Measurements from ENCODE around the gene TNFRSF12A.

The TNFRSF12A gene

GRCh38 chr16:2974319-2975056 lies 45.7 kb upstream of the TNFRSF12A start:
- no peak overlapping the region for H3K4me3 ChIP-seq (ENCODE audit: control insufficient read depth, low read depth, low read length)
- TF ChIP-seq CTCF (conservative IDR thresholded peaks at IDR 0.05; ENCODE audit: control insufficient read depth, insufficient read depth, low read depth, low read length): no peak
- DNase-seq (ENCODE audit: low read depth): no peak

GRCh38 chr16:2975161-2975795 lies 44.9 kb upstream of the TNFRSF12A start:
- no peak for DNase-seq (ENCODE audit: low read depth)
- no peak overlapping the region for H3K4me3 ChIP-seq (ENCODE audit: control insufficient read depth, low read depth, low read length)
- TF ChIP-seq CTCF (conservative IDR thresholded peaks at IDR 0.05; ENCODE audit: control insufficient read depth, insufficient read depth, low read depth, low read length): no peak

GRCh38 chr16:2976201-2976600 lies 44.0 kb upstream of the TNFRSF12A start:
- DNase-seq (ENCODE audit: low read depth): no peak

GRCh38 chr16:2976673-2977072 lies 43.5 kb upstream of the TNFRSF12A start:
- no peak for TF ChIP-seq CTCF (conservative IDR thresholded peaks at IDR 0.05; ENCODE audit: control insufficient read depth, insufficient read depth, low read depth, low read length)
- no peak for DNase-seq (ENCODE audit: low read depth)
- no peak overlapping the region for H3K4me3 ChIP-seq (ENCODE audit: control insufficient read depth, low read depth, low read length)

More at GRCh38 chr16:2976201-2976600, 44.0 kb upstream of the TNFRSF12A start:
- H3K4me3 ChIP-seq (ENCODE audit: control insufficient read depth, low read depth, low read length): no peak overlapping the region
- TF ChIP-seq CTCF (conservative IDR thresholded peaks at IDR 0.05; ENCODE audit: control insufficient read depth, insufficient read depth, low read depth, low read length): no peak

- H3K4me3 ChIP-seq (ENCODE audit: control insufficient read depth, low read depth, low read length): no peak overlapping the region
- TF ChIP-seq CTCF (conservative IDR thresholded peaks at IDR 0.05; ENCODE audit: control insufficient read depth, insufficient read depth, low read depth, low read length): no peak
- no peak for DNase-seq (ENCODE audit: low read depth)
Observed at GRCh38 chr16:2977440-2977839, 42.7 kb upstream of the TNFRSF12A start.

- TF ChIP-seq CTCF (conservative IDR thresholded peaks at IDR 0.05; ENCODE audit: control insufficient read depth, insufficient read depth, low read depth, low read length): no peak
- DNase-seq (ENCODE audit: low read depth): no peak
- H3K4me3 ChIP-seq (ENCODE audit: control insufficient read depth, low read depth, low read length): peak overlapping the region; percentile 63
Observed at GRCh38 chr16:2979669-2980226, 40.4 kb upstream of the TNFRSF12A start.

All from fibroblast of mammary gland (primary cell).